AG09309 (cell line): ENCODE measurements around the gene ARL14EP.

Experiments used
- DNase-seq: peaks from one replicate; pipeline ENCODE4 v3.0.0-alpha.2; 2010; ENCODE audit warnings: low read depth
- H3K4me3 ChIP-seq: 2 replicates; pipeline ENCODE4 v1.5.1; 2011; ENCODE audit warnings: mild to moderate bottlenecking, low read depth, low read length, moderate library complexity; ENCODE audit not compliant: control insufficient read depth
- TF ChIP-seq, protein P1 (sequence below): IDR thresholded peaks from 2 replicates; pipeline ENCODE4 v1.5.1; 2011; ENCODE audit warnings: mild to moderate bottlenecking, low read depth, low read length, inconsistent platforms; ENCODE audit not compliant: insufficient read depth, control insufficient read depth; ENCODE audit errors: missing control alignments

ARL14EP gene

DNA sequence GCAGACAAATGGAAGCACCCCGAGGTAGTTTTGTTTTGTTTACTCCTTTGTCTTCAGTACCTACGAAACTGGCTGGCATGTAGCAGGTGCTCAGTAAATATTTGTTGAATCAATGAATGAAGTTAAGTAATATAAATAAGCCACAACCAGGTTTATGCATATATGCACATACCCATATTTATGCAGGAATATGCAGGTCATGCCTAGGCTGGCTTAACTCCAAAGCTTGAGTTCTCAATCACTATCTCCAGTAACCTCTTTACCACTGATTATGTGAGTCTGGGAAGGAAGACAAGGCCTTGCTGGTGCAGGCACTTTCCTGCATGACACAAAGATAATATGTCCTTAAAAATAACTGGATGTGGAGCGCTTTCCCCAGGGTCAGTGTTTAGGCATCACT lies 27.5 kb downstream of the ARL14EP start:
- TF ChIP-seq, protein P1, sequence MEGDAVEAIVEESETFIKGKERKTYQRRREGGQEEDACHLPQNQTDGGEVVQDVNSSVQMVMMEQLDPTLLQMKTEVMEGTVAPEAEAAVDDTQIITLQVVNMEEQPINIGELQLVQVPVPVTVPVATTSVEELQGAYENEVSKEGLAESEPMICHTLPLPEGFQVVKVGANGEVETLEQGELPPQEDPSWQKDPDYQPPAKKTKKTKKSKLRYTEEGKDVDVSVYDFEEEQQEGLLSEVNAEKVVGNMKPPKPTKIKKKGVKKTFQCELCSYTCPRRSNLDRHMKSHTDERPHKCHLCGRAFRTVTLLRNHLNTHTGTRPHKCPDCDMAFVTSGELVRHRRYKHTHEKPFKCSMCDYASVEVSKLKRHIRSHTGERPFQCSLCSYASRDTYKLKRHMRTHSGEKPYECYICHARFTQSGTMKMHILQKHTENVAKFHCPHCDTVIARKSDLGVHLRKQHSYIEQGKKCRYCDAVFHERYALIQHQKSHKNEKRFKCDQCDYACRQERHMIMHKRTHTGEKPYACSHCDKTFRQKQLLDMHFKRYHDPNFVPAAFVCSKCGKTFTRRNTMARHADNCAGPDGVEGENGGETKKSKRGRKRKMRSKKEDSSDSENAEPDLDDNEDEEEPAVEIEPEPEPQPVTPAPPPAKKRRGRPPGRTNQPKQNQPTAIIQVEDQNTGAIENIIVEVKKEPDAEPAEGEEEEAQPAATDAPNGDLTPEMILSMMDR, result no peak
- no peak overlapping the region for H3K4me3 ChIP-seq
- DNase-seq, result no peak

DNA sequence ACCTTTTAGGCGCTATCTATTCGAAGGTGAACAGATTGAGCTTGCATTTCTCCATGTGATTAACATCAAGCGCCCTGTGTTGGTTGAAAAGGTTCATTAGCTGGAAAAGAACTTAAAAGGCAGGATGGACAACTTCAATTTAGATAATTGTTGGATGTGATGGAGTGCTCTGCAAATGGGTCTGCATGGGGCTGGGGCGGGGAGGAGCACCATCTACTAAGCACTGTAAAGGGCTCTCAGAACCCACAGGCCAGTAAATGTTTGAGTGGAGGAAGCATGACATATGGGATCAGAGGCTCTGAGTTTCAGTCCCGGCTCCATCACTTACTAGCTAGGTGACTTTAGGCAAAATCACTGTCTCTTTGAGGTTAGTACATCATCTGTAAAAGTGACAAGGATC lies 28.2 kb downstream of the ARL14EP start:
- TF ChIP-seq, protein P1, result no peak
- no peak for DNase-seq
- no peak overlapping the region for H3K4me3 ChIP-seq

DNA sequence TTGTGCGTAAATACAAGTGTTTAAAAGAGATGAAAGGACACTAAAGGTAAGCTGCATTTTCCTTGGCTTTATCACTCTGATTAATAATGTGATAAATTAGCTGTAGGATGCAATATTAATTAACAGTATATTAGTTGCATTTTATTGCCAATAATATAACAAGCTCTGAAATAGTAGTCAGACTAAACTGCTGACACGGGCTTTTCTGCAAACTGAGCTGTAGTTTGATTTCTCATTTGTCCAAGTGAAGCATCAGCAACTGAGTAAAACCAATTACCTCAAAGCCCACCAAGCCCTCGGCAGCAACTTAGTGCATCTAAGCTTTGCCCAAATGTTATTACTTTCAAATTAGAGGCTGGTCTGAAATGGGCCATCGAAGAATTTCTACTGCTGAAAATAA lies 33.5 kb downstream of the ARL14EP start:
- no peak overlapping the region for H3K4me3 ChIP-seq
- DNase-seq, result no peak
- TF ChIP-seq, protein P1, result no peak

DNA sequence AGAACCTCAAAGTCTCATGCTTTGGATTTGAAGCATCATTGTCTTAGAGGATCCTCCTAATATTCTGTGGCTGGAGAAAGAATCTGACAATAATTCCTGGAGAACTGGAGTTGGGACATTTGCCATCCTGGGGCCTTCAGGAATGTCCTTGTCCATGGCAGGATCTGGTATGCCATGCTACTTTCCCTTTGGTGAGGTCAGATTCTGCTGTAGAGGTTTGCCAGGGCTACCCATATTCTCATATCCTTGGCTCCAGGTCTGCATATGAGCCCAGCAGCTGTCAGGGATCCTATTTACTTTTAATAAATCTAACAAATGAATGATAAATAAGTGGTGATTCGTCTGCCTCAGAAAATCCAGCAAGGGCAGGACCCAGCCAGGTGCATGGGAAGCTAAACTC lies 35.0 kb downstream of the ARL14EP start:
- TF ChIP-seq, protein P1, result no peak
- no peak for DNase-seq

DNA sequence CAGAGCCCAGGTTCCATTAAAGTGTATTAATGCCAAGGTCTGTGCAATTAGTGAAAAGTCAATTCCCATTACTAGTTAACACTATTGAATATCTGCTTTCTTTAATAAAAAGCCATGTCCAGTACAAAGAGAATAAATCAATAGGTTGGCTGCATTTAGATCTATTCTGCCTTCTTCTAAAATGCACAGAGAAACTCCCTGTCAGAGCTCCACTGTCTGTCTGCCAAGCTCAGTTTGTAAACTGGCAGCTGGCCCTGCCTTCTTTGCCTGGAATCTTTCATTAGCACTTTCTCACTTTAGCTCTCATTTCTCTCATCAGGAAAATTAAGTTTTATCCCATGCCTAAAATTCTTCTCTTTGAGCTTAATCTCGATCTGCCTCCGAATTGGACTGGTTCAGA lies 35.6 kb downstream of the ARL14EP start:
- DNase-seq, result no peak
- H3K4me3 ChIP-seq, result no peak overlapping the region
- TF ChIP-seq, protein P1, result no peak

More for the DNA sequence above, 35.0 kb downstream of the ARL14EP start:
- H3K4me3 ChIP-seq, result no peak overlapping the region

DNA sequence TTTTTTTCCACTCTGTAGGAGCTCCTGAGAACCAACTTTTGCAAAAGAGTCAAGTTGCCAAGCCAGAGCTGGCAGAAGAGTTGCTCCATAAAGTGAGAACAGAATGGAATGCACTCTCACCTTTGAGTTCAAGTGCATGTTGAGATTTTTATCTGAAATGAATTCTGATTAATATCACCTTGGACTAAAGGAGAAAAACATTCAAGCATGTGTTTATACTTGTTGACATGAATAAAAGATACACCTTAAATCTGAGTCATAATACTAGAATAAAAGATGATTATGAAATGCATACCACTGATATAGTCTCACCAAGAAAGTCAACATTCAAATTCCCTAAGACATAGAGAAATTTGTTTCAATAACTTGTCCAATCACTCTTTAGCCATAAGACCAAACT lies 37.8 kb downstream of the ARL14EP start:
- H3K4me3 ChIP-seq, result no peak overlapping the region
- no peak for DNase-seq
- TF ChIP-seq, protein P1, result no peak
